ENCODE data around the gene BTF3. TPM values are rescaled to one million over a fixed set of nuclear protein-coding genes. Genes with fewer than 3 reads are reported as not detected.

The BTF3 gene
- total and polyA plus RNA-seq, 2 experiments from 2014 or later: 506 to 1,148 TPM

DNA sequence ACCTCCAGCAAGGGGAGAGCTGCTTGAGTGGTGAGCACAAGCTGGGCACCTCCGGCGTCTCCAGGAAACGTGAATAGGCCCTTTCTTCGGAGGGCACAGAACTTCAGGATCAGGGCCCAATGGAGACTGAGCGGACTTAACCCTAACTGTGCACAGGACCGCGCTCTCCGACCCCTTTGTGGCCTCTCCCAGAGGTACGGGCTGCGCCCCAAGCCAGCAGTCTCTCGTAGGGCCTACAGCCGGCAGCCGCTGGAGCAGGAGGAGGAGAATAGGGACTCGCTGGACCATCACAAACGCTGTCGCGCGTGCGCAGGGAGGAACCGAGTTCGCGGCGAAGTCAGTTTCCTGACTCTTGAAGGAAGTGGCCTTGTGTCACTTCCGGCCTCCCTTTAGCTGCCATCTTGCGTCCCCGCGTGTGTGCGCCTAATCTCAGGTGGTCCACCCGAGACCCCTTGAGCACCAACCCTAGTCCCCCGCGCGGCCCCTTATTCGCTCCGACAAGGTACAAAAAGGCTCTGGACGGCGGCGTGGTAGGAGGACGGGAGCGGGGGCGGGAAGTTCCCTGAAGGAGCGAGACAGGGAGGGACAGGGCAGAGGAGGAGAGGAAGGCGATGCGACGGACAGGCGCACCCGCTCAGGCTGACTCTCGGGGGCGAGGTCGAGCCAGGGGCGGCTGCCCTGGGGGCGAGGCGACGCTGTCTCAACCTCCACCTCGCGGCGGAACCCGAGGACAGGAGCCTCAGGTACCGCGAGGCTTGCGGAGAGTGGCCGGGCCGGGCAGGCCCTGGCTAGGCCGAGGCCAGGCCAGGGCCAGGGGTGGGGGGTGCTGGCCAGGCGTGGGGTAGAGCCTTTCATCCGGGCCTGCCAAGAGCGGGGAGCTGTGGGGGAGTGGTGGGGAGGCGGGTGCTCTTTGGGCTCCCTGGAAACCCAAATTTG is at the start of gene BTF3 (continued):
- TF ChIP-seq CREB1 (CRISPR knock-in tag; IDR thresholded peaks at IDR 0.05; ENCODE audit: low read depth): peak; percentile 70

DNA sequence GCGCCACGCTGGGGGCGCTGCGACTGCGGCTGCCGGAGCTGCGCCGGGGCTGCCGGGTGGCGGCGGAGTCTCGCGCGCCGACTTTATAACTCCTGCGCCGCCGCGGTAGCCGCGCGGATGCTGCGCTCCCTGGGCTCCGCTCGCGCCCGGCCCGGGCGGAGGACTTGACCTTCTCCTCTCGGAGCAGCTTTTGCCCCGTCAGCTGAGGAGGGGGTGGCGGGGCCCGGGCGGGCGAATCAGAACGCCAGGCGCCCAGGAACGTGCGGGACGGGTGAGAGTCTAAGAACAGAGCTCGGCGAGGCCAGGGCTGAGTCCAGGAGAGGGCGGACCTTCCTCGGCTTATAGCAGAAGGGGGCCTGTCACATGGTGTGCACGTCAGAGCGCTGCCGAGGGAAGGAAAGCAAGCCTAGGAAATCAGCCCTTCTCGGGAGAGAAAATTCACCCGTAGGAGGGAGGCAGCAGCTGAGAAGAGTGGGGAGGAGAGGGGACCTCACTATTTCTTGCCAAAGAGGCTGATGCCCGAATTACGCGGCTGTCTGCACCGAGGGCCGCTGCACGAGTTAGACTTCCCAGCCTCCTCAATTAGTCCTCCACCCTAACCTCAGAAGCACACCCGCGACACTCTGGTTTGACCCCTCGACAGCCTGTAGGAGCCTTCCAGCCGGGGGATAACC is 49.6 kb upstream of the BTF3 start, which contains the start of gene FOXD1:
TSS of gene FOXD1 (minus strand) at position 315 of the 674 bp plus-strand sequence. CDS start 415 bp downstream, outside the sequence.
- Histone ChIP-seq H3K27me3 (ENCODE audit: insufficient read depth) (peaks cover 93% of the 10 kb centered on the region), H3K4me1 (ENCODE audit: insufficient read depth) (peaks cover 40% of the 10 kb centered on the region), H3K9me2 (ENCODE audit: insufficient read depth) (no peaks in the 10 kb centered on the region), H3K4me2 (peak within 1 kb of the TSS; percentile 76), H3K79me2 (replicated peaks; ENCODE audit: insufficient read depth) (no peaks in the 10 kb centered on the region), H3K4me3 (peak within 1 kb of the TSS; percentile 56), H2AFZ (peak within 1 kb of the TSS; percentile 84; the same call in 1 of the 2 replicates), H3K27ac (ENCODE audit: low read depth) (no peak within 1 kb of the TSS), H4K20me1 (replicated peaks; ENCODE audit: insufficient read depth) (peaks cover 18% of the 10 kb centered on the region), H3K36me3 (ENCODE audit: insufficient read depth) (no peaks in the 10 kb centered on the region), H3F3A (replicated peaks; ENCODE audit: low read depth) (peaks cover 30% of the 10 kb centered on the region)
- DNase-seq (ENCODE audit: low spot score) (peak; percentile 91), ATAC-seq (peak; percentile 54)
- Mint-ChIP-seq H3K36me3 (ENCODE audit: low read depth) (no peaks in the 10 kb centered on the region; the same call in 2 of the 3 replicates), H3K4me1 (peaks cover 38% of the 10 kb centered on the region), H3K27ac (no peak within 1 kb of the TSS), H3K9me3 (no peaks in the 10 kb centered on the region; the same call in 2 of the 3 replicates), H3K4me3 (peak within 1 kb of the TSS; percentile 71), H3K27me3 (ENCODE audit: insufficient read depth, low read depth, poor library complexity) (peaks cover 89% of the 10 kb centered on the region)
- TF ChIP-seq, protein P1, sequence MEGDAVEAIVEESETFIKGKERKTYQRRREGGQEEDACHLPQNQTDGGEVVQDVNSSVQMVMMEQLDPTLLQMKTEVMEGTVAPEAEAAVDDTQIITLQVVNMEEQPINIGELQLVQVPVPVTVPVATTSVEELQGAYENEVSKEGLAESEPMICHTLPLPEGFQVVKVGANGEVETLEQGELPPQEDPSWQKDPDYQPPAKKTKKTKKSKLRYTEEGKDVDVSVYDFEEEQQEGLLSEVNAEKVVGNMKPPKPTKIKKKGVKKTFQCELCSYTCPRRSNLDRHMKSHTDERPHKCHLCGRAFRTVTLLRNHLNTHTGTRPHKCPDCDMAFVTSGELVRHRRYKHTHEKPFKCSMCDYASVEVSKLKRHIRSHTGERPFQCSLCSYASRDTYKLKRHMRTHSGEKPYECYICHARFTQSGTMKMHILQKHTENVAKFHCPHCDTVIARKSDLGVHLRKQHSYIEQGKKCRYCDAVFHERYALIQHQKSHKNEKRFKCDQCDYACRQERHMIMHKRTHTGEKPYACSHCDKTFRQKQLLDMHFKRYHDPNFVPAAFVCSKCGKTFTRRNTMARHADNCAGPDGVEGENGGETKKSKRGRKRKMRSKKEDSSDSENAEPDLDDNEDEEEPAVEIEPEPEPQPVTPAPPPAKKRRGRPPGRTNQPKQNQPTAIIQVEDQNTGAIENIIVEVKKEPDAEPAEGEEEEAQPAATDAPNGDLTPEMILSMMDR (conservative IDR thresholded peaks at IDR 0.05; ENCODE audit: low read depth in 2 of 2): peak in 1 of 2 experiments; percentile 20; a peak in 2 of 4 replicates
- TF ChIP-seq CREB1 (CRISPR knock-in tag; IDR thresholded peaks at IDR 0.05; ENCODE audit: low read depth) (peak; percentile 79), EZH2 (IDR thresholded peaks at IDR 0.05; ENCODE audit: low read depth, unreplicated experiment) (no peak), EZH2phosphoT487 (IDR thresholded peaks at IDR 0.05; ENCODE audit: unreplicated experiment) (peak; percentile 47)
- TF ChIP-seq, protein P2, sequence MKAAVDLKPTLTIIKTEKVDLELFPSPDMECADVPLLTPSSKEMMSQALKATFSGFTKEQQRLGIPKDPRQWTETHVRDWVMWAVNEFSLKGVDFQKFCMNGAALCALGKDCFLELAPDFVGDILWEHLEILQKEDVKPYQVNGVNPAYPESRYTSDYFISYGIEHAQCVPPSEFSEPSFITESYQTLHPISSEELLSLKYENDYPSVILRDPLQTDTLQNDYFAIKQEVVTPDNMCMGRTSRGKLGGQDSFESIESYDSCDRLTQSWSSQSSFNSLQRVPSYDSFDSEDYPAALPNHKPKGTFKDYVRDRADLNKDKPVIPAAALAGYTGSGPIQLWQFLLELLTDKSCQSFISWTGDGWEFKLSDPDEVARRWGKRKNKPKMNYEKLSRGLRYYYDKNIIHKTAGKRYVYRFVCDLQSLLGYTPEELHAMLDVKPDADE (IDR thresholded peaks at IDR 0.05): no peak

DNA sequence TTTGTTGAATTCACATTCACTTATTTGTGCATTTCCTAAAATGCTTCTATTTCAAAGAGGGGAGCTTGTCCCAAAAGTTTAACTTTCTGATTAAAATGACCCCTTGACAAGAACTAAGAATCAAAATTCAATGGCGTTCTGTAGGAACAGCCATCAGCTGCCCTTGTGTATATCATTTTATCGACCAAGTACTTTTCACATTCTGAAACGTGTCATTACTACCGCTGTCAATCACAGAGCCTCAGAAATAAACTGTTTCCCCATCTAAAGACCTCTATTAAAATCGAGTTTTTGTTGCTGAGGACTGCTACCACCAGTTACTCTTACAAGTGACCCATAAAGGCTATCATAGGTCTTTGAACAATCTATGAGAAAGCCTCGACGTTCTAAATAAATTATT is 48.1 kb upstream of the BTF3 start:
- Mint-ChIP-seq H3K4me1 (peaks cover 29% of the 10 kb centered on the region), H3K27ac (no peak overlapping the region), H3K36me3 (ENCODE audit: low read depth) (no peaks in the 10 kb centered on the region; the same call in 2 of the 3 replicates), H3K4me3 (no peak overlapping the region; the same call in 2 of the 3 replicates), H3K27me3 (ENCODE audit: insufficient read depth, low read depth, poor library complexity) (peaks cover 74% of the 10 kb centered on the region), H3K9me3 (no peaks in the 10 kb centered on the region; the same call in 2 of the 3 replicates)
- Histone ChIP-seq H3K27ac (ENCODE audit: low read depth) (no peak overlapping the region), H3K9me2 (ENCODE audit: insufficient read depth) (no peaks in the 10 kb centered on the region), H4K20me1 (replicated peaks; ENCODE audit: insufficient read depth) (peaks cover 13% of the 10 kb centered on the region), H3F3A (replicated peaks; ENCODE audit: low read depth) (peaks cover 17% of the 10 kb centered on the region), H3K4me2 (no peak overlapping the region; the same call in 1 of the 2 replicates), H3K4me1 (ENCODE audit: insufficient read depth) (peaks cover 33% of the 10 kb centered on the region), H2AFZ (no peak overlapping the region), H3K4me3 (no peak overlapping the region), H3K79me2 (replicated peaks; ENCODE audit: insufficient read depth) (no peaks in the 10 kb centered on the region), H3K27me3 (ENCODE audit: insufficient read depth) (peaks cover 83% of the 10 kb centered on the region), H3K36me3 (ENCODE audit: insufficient read depth) (no peaks in the 10 kb centered on the region)
- DNase-seq (ENCODE audit: low spot score): no peak
- no peak for ATAC-seq
- TF ChIP-seq, protein P3, sequence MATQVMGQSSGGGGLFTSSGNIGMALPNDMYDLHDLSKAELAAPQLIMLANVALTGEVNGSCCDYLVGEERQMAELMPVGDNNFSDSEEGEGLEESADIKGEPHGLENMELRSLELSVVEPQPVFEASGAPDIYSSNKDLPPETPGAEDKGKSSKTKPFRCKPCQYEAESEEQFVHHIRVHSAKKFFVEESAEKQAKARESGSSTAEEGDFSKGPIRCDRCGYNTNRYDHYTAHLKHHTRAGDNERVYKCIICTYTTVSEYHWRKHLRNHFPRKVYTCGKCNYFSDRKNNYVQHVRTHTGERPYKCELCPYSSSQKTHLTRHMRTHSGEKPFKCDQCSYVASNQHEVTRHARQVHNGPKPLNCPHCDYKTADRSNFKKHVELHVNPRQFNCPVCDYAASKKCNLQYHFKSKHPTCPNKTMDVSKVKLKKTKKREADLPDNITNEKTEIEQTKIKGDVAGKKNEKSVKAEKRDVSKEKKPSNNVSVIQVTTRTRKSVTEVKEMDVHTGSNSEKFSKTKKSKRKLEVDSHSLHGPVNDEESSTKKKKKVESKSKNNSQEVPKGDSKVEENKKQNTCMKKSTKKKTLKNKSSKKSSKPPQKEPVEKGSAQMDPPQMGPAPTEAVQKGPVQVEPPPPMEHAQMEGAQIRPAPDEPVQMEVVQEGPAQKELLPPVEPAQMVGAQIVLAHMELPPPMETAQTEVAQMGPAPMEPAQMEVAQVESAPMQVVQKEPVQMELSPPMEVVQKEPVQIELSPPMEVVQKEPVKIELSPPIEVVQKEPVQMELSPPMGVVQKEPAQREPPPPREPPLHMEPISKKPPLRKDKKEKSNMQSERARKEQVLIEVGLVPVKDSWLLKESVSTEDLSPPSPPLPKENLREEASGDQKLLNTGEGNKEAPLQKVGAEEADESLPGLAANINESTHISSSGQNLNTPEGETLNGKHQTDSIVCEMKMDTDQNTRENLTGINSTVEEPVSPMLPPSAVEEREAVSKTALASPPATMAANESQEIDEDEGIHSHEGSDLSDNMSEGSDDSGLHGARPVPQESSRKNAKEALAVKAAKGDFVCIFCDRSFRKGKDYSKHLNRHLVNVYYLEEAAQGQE (IDR thresholded peaks at IDR 0.05; ENCODE audit: unreplicated experiment): no peak
- TF ChIP-seq EZH2phosphoT487 (IDR thresholded peaks at IDR 0.05; ENCODE audit: unreplicated experiment): no peak
